Osteoblast (primary cell): ENCODE data around the gene NBPF15. TPM values are rescaled to one million over a fixed set of nuclear protein-coding genes. Genes with fewer than 3 reads are reported as not detected.
"Not testable (repeated sequence)": the region's sequence is repeated elsewhere in the genome, so short reads cannot be mapped to it uniquely, and the experiment has no call there.

Source experiments
- DNase-seq: peaks from one replicate; pipeline ENCODE4 v3.0.0; 2011; ENCODE audit warnings: low spot score, mixed read lengths; ENCODE audit not compliant: insufficient read length; ENCODE audit errors: missing footprints
- H2AFZ ChIP-seq: 2 replicates; pipeline ENCODE4 v1.6.0; 2011; ENCODE audit warnings: mild to moderate bottlenecking, low read length
- H3K27ac ChIP-seq: 2 replicates; pipeline ENCODE4 v1.5.1; 2011; ENCODE audit warnings: mild to moderate bottlenecking, low read depth, low read length, moderate library complexity
- H3K27me3 ChIP-seq: 2 replicates; pipeline ENCODE4 v1.6.0; 2012; ENCODE audit warnings: mild to moderate bottlenecking, control low read depth, inconsistent platforms, low read length, moderate library complexity; ENCODE audit not compliant: insufficient read depth
- H3K36me3 ChIP-seq: 2 replicates; pipeline ENCODE4 v1.5.1; 2011; ENCODE audit warnings: mild to moderate bottlenecking, low read length, control low read depth, moderate library complexity; ENCODE audit not compliant: insufficient read depth
- H3K4me1 ChIP-seq: 2 replicates; pipeline ENCODE4 v1.5.1; 2011; ENCODE audit warnings: mild to moderate bottlenecking, low read length, control low read depth, moderate library complexity; ENCODE audit not compliant: insufficient read depth
- H3K4me2 ChIP-seq: 2 replicates; pipeline ENCODE4 v1.6.0; 2011; ENCODE audit warnings: mild to moderate bottlenecking, low read length; ENCODE audit not compliant: insufficient read depth
- H3K4me3 ChIP-seq: fragments of 200-600 bp; sonication (generic); 3 replicates; pipeline ENCODE4 v1.5.1; 2012; ENCODE audit warnings: mild to moderate bottlenecking, low read length, inconsistent platforms; ENCODE audit not compliant: insufficient read depth
- H3K79me2 ChIP-seq: 2 replicates; pipeline ENCODE4 v1.6.0; 2012; ENCODE audit warnings: mild to moderate bottlenecking, low read length, control low read depth, inconsistent platforms; ENCODE audit not compliant: insufficient read depth
- H3K9me3 ChIP-seq: 2 replicates; pipeline ENCODE4 v1.5.1; 2011; ENCODE audit warnings: low read depth, low read length, control low read depth
- H4K20me1 ChIP-seq: 2 replicates; pipeline ENCODE4 v1.6.0; 2012; ENCODE audit warnings: mild to moderate bottlenecking, low read length, control low read depth; ENCODE audit not compliant: insufficient read depth
- total RNA-seq: library from RNA; depleted of rRNA; stranded (reverse); fragments of >200 nt; gene quantifications from 2 replicates; pipeline ENCODE4 v1.2.3, GENCODE V29; 2012

NBPF15 gene, protein sequence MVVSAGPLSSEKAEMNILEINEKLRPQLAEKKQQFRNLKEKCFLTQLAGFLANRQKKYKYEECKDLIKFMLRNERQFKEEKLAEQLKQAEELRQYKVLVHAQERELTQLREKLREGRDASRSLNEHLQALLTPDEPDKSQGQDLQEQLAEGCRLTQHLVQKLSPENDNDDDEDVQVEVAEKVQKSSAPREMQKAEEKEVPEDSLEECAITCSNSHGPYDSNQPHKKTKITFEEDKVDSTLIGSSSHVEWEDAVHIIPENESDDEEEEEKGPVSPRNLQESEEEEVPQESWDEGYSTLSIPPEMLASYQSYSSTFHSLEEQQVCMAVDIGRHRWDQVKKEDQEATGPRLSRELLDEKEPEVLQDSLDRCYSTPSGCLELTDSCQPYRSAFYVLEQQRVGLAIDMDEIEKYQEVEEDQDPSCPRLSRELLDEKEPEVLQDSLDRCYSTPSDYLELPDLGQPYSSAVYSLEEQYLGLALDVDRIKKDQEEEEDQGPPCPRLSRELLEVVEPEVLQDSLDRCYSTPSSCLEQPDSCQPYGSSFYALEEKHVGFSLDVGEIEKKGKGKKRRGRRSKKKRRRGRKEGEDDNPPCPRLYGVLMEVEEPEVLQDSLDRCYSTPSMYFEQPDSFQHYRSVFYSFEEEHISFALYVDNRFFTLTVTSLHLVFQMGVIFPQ
- 36.2 and 79.0 TPM in 2 replicates for total RNA-seq

DNA sequence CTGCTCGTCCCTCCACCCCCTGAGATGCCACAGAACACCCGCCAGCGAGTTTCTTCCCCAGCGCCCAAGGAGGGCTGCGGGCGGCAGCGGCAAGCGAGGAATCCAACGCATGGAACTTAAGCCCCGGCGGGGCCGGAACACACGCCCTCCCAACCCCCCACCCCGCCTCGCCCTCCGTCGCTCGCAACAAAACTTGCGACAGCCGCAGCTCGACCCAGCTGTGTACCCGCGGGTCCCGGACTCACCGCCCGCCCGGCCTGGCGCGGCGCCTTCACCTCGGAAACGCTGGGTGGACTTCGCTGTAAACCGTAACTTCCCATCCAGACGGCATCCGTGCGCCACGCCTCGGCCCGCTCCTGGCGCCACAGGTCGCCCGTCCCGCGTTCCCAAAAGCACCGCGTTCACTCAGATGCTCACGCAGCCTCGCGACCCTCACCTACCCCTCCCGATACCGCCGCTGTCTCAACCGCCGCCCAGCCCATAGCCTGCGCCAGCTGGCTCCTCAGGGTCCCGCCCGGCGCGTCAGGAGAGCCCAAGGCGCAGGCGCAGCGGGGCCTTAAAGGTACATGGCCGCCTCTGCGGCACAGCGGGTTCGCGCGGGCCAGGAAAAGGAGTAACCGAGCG is at the start of gene NBPF15:
Gene NBPF15, minus strand, starts transcription at position 534 of the 624 bp plus-strand sequence. CDS start 21,666 bp downstream, outside the sequence.
- peak within 1 kb of the TSS; percentile 28 for H3K4me2 ChIP-seq
- not testable (repeated sequence) for DNase-seq, H4K20me1 ChIP-seq, H3K27me3 ChIP-seq, H3K4me1 ChIP-seq, H3K27ac ChIP-seq, H3K79me2 ChIP-seq, H3K9me3 ChIP-seq, H3K36me3 ChIP-seq
- H3K4me3 ChIP-seq = peak within 1 kb of the TSS; percentile 73
- peak within 1 kb of the TSS; percentile 51 for H2AFZ ChIP-seq

DNA sequence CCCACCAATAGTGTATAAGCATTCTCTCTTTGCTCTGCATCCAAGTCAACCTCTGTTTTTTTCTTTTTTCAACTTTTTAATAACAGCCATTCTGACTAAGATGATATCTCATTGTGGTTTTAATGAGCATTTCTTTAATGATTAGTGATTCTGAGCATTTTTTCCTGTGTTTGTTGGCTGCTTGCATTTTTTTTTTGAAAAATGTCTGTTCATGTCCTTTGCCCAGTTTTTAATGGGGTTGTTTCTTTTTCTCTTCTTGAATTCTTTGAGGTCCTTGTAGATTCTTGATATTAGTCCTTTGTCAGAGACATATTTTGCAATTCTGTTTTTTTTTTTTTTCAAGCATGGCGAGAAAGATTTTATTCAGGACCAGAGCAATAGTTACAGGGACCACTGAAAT is 35.0 kb upstream of the NBPF15 start:
- not testable (repeated sequence) for H3K4me3 ChIP-seq, H3K79me2 ChIP-seq, H3K4me1 ChIP-seq, DNase-seq, H2AFZ ChIP-seq, H3K27ac ChIP-seq, H3K9me3 ChIP-seq, H4K20me1 ChIP-seq, H3K27me3 ChIP-seq, H3K4me2 ChIP-seq, H3K36me3 ChIP-seq

DNA sequence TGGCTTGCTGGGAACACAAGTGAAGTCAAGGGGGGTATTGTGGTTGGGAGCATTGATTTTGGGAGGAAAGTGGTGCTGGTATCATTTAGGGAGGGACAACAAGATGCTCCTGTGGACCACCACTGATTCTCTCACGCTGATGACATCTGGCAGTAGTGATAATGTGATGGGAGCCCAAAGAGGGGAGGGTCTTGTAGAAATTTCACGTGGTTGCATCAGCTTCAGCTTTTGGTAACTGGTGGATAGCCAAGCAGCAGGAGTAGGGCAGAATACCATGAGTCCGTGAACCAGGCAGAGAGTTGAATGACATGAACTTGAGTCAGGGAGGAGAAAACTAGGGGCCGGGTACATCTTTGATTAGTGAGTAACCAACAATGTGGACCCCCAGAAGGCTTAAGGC is 32.7 kb upstream of the NBPF15 start:
- not testable (repeated sequence) for H3K36me3 ChIP-seq, DNase-seq, H2AFZ ChIP-seq, H4K20me1 ChIP-seq, H3K79me2 ChIP-seq, H3K27ac ChIP-seq, H3K27me3 ChIP-seq, H3K4me3 ChIP-seq, H3K4me1 ChIP-seq, H3K9me3 ChIP-seq, H3K4me2 ChIP-seq

DNA sequence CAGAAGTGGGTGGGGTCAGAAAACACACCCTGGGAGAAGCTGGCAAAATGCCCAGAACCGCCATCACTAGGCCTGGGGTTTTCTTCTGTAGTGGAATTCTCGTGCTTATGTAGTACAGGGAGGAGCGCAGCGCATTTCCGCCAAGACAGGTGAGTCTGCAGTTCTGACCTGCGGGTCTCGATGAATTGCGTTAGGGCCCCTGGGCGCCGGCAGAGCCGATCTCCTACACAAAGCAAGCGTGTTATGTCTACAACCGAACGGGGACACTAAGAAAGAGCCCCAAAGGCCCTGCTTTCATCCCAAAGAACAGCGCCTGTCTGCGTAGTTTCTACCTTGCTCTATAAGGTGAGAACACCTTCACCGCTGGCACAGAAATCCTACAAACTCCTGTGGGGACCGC is 28.9 kb upstream of the NBPF15 start:
- not testable (repeated sequence) for H3K36me3 ChIP-seq, H3K9me3 ChIP-seq, H3K4me3 ChIP-seq, H2AFZ ChIP-seq, H3K79me2 ChIP-seq, DNase-seq, H3K27me3 ChIP-seq, H3K4me1 ChIP-seq, H4K20me1 ChIP-seq, H3K4me2 ChIP-seq, H3K27ac ChIP-seq

DNA sequence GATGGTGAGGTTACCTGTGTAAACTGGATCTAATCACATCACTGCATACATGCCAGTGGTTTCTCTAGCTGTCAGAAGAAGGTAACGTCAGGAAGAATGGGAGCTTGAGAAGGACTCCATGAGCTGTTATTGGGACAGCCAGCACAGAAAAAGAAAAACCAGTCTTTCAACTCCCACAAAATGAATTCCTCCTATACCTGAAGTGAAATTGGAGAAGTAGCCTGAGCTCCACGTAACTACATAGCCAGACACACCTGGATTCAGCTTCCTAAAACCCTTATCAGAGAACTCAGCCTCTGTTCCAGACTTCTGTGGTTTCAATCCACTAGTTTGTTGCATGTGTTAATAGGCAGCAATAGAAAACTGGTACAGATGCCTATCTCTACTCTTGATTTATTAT is 25.5 kb upstream of the NBPF15 start:
- not testable (repeated sequence) for H3K4me2 ChIP-seq, H3K27ac ChIP-seq, H3K4me1 ChIP-seq, H3K79me2 ChIP-seq, H3K36me3 ChIP-seq, H3K9me3 ChIP-seq, H4K20me1 ChIP-seq, H3K4me3 ChIP-seq, DNase-seq, H3K27me3 ChIP-seq, H2AFZ ChIP-seq

DNA sequence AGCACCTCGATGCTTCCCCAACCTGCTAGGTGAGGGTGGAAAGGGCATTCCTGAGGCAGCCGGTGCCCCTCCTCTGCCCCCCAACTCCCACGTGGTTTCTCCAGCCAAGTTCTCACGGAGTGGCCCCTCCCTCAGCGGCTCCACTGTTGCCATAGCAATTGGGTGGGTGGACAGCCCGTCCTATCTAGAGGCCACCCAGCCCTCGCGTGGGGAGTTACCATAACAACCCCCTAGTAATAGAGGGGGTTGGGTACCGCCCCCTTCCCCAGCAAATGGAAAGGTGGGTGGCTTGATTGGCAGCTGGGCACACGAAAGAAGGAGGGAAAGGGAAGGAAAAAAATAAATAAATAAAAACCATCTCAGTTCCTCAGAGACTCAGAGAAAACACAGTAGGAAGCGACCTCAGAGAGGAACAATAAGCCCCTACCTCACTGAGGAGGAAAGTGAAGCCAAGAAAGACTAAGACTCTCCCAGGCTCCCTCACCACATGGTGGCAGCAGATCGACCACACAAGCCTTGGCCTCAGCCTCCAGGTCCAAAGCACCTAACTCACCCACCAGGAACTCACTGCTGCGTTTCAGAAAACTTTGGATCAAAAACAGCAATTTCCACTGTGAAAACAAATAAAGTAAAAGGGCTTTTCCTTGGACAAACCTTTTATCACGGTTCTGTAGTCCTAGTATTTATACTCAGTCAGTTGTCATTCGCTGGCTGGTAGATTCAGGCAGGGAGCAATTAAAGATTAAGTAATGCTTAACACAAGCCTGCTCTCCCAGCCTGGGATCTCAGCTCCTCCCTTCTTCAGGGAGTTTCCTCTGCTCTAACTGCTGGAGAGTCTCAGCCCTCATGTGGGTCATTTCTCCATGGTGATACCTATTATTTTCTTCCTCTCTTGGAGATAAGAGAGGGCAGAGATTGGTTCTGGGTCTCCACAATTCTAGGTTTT is 23.9 kb upstream of the NBPF15 start:
- not testable (repeated sequence) for H3K4me3 ChIP-seq, H3K36me3 ChIP-seq, H3K27me3 ChIP-seq, H3K4me1 ChIP-seq, H2AFZ ChIP-seq, DNase-seq, H3K79me2 ChIP-seq, H3K4me2 ChIP-seq, H4K20me1 ChIP-seq, H3K9me3 ChIP-seq, H3K27ac ChIP-seq

DNA sequence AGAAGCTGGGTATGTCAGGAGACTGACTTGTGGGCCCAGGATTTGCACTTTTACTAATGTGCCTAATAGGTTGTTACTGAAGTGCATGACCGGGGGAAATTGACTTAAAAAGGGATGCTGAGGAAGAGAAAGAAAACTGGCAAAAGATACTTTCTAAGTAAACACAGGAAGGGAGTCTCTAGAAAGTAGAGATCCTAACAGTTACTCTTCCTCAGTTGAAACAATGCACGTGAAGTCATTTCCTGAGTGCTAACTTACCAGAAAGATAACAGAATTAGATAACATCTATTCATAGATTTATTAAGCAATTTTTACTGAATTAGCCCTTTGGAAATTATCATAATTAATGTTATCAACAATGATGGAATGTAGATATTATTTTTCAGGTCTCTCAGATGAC is 12.4 kb upstream of the NBPF15 start:
- not testable (repeated sequence) for DNase-seq, H3K79me2 ChIP-seq, H3K4me3 ChIP-seq, H3K36me3 ChIP-seq, H3K9me3 ChIP-seq, H3K27ac ChIP-seq, H2AFZ ChIP-seq, H3K4me2 ChIP-seq, H4K20me1 ChIP-seq, H3K27me3 ChIP-seq, H3K4me1 ChIP-seq

DNA sequence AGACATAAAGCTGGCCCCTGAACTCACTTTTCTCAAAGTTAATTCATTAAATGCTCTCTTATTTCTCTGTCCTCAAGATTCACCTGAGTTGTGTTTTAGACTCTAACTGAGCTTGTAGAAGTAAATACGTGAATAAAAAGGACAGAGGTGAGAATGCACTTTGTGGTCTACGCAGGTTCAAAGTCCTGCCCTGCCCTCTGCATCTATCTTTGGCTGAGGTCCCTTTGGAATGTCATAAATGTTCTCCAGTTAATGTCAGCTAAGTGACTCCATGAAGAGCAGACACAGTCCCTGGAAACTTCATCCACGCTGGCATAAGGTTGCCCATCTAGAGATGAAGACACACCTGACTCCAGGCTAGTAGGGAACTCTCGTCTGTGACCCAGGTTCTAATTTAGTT is 10.0 kb upstream of the NBPF15 start:
- not testable (repeated sequence) for H3K4me3 ChIP-seq, H3K36me3 ChIP-seq, H2AFZ ChIP-seq, DNase-seq, H3K79me2 ChIP-seq, H3K4me2 ChIP-seq, H4K20me1 ChIP-seq, H3K4me1 ChIP-seq, H3K27ac ChIP-seq, H3K27me3 ChIP-seq, H3K9me3 ChIP-seq
